H1 (cell line): ENCODE data around the gene TMA7. TPM values are rescaled to one million over a fixed set of nuclear protein-coding genes. Genes with fewer than 3 reads are reported as not detected.

Source experiments
- CTCF ChIA-PET: fragments of 300-600 bp; sonication (Branson Sonifier 250); formaldehyde crosslinking; loops from one replicate; lab custom pipeline; 2021; ENCODE audit not compliant: partially characterized antibody; lab: Charles Lee
- POLR2A ChIA-PET: fragments of 300-600 bp; sonication (Branson Sonifier 250); formaldehyde crosslinking; loops from one replicate; lab custom pipeline; 2021; ENCODE audit warnings: inconsistent platforms; ENCODE audit not compliant: partially characterized antibody; lab: Charles Lee
- DNase-seq, 2 experiments: peaks; one replicate each; pipeline versions ENCODE4 v3.0.0 to v3.0.0-alpha.2; 2010 to 2022; ENCODE audit warnings: low spot score in 2 of 2, low read depth in 1 of 2, mixed read lengths in 1 of 2
- FAIRE-seq: peaks from 2 replicates; lab custom pipeline; 2011; peaks lifted over from hg19 to GRCh38; lab: Jason Lieb, UNC
- H2AFZ ChIP-seq: 2 replicates; pipeline ENCODE4 v1.8.1; 2012; ENCODE audit warnings: low read length, inconsistent platforms
- H2AK5ac ChIP-seq: 2 replicates; pipeline ENCODE4 v1.6.1; 2013; ENCODE audit warnings: low read depth, low read length
- H2BK120ac ChIP-seq: replicated peaks from 2 replicates; pipeline ENCODE3; 2013; ENCODE audit warnings: low read depth, low read length, inconsistent platforms
- H2BK12ac ChIP-seq: 2 replicates; pipeline ENCODE4 v1.6.1; 2013; ENCODE audit warnings: low read depth, low read length
- H2BK15ac ChIP-seq: 2 replicates; pipeline ENCODE4 v1.6.1; 2013; ENCODE audit warnings: low read length
- H2BK20ac ChIP-seq: 2 replicates; pipeline ENCODE4 v1.6.1; 2013; ENCODE audit warnings: low read length
- H2BK5ac ChIP-seq: 2 replicates; pipeline ENCODE4 v1.6.1; 2013; ENCODE audit warnings: low read depth, low read length
- H3K14ac ChIP-seq: 2 replicates; pipeline ENCODE4 v1.6.1; 2013; ENCODE audit warnings: inconsistent platforms; ENCODE audit not compliant: insufficient read length
- H3K18ac ChIP-seq: 2 replicates; pipeline ENCODE4 v1.6.1; 2013; ENCODE audit warnings: low read length; ENCODE audit errors: extremely low read depth
- H3K23ac ChIP-seq: 2 replicates; pipeline ENCODE4 v1.6.1; 2013; ENCODE audit warnings: inconsistent platforms; ENCODE audit not compliant: insufficient read length
- H3K23me2 ChIP-seq: 2 replicates; pipeline ENCODE4 v1.6.1; 2013; ENCODE audit warnings: low read depth, low read length
- H3K27ac ChIP-seq: 2 replicates; pipeline ENCODE4 v1.6.1; 2011; ENCODE audit warnings: low read depth, low read length, inconsistent platforms
- H3K27me3 ChIP-seq, 4 experiments: replicated peaks in 1 of 4; 1 replicate in 1 of 4; 2 replicates in 3 of 4; pipeline versions ENCODE4 v1.6.1 to v1.8.1; 2011 to 2013; ENCODE audit warnings: low read length in 3 of 4, mild to moderate bottlenecking in 3 of 4, inconsistent platforms in 2 of 4, mixed read lengths in 2 of 4, moderate library complexity in 1 of 4; ENCODE audit not compliant: control insufficient read depth in 3 of 4, insufficient read depth in 3 of 4; ENCODE audit errors: extremely low read depth in 1 of 4
- H3K36me3 ChIP-seq, 4 experiments: 2 replicates each; pipeline versions ENCODE4 v1.6.1 to v1.8.1; 2011 to 2013; ENCODE audit warnings: mild to moderate bottlenecking in 4 of 4, low read length in 3 of 4, moderate library complexity in 2 of 4, control low read depth in 1 of 4, inconsistent platforms in 1 of 4; ENCODE audit not compliant: insufficient read depth in 4 of 4, control insufficient read depth in 2 of 4
- H3K4ac ChIP-seq: replicated peaks from 2 replicates; pipeline ENCODE3; 2013; ENCODE audit warnings: low read length, low read depth, mixed read lengths, inconsistent platforms; ENCODE audit not compliant: insufficient read length
- H3K4me1 ChIP-seq, 4 experiments: replicated peaks in 1 of 4; 1 replicate in 1 of 4; 2 replicates in 3 of 4; pipeline versions ENCODE4 v1.6.1 to v1.8.1; 2011 to 2013; ENCODE audit warnings: low read length in 3 of 4, inconsistent platforms in 2 of 4, mixed read lengths in 1 of 4; ENCODE audit not compliant: insufficient read depth in 4 of 4, control insufficient read depth in 3 of 4
- H3K4me2 ChIP-seq, 2 experiments: 2 replicates each; pipeline versions ENCODE4 v1.6.1 to v1.8.1; 2011 to 2013; ENCODE audit warnings: low read depth in 2 of 2, low read length in 2 of 2, control low read depth in 1 of 2, inconsistent platforms in 1 of 2, mild to moderate bottlenecking in 1 of 2; ENCODE audit not compliant: insufficient read depth in 1 of 2
- H3K4me3 ChIP-seq, 4 experiments: fragments of 200-600, 300-600 bp in 1 of 4; sonication (generic), shearing (Covaris generic), sonication (Bioruptor Twin) in 1 of 4; 2 replicates each; pipeline versions ENCODE4 v1.5.1 to v1.8.1; 2011 to 2016; ENCODE audit warnings: low read length in 4 of 4, low read depth in 3 of 4, control low read depth in 2 of 4, inconsistent platforms in 2 of 4, mild to moderate bottlenecking in 2 of 4, mixed read lengths in 1 of 4, moderate library complexity in 1 of 4; ENCODE audit not compliant: insufficient read depth in 2 of 4; ENCODE audit errors: extremely low read depth in 1 of 4
- H3K56ac ChIP-seq: replicated peaks from 2 replicates; pipeline ENCODE3; 2013; ENCODE audit warnings: low read depth, mild to moderate bottlenecking, mixed read lengths, low read length, inconsistent platforms; ENCODE audit not compliant: insufficient read length
- H3K79me1 ChIP-seq: 2 replicates; pipeline ENCODE4 v1.6.1; 2013; ENCODE audit warnings: low read depth, low read length, control low read depth
- H3K79me2 ChIP-seq, 2 experiments: 2 replicates each; pipeline versions ENCODE4 v1.6.1 to v1.8.1; 2012 to 2013; ENCODE audit warnings: low read length in 2 of 2, mild to moderate bottlenecking in 2 of 2, inconsistent platforms in 1 of 2; ENCODE audit not compliant: insufficient read depth in 2 of 2, control insufficient read depth in 1 of 2
- H3K9ac ChIP-seq, 4 experiments: replicated peaks in 1 of 4; 1 replicate in 1 of 4; 2 replicates in 3 of 4; pipeline versions ENCODE4 v1.6.1 to v1.8.1; 2011 to 2013; ENCODE audit warnings: low read depth in 3 of 4, low read length in 3 of 4, control low read depth in 2 of 4, mild to moderate bottlenecking in 2 of 4, moderate library complexity in 2 of 4, inconsistent platforms in 1 of 4; ENCODE audit errors: extremely low read depth in 1 of 4
- H3K9me3 ChIP-seq, 2 experiments: 2 replicates each; pipeline versions ENCODE4 v1.6.1 to v1.8.1; 2012 to 2013; ENCODE audit warnings: mild to moderate bottlenecking in 2 of 2, moderate library complexity in 2 of 2, control low read depth in 1 of 2, inconsistent platforms in 1 of 2, low read depth in 1 of 2, low read length in 1 of 2, mixed read lengths in 1 of 2; ENCODE audit not compliant: insufficient read depth in 2 of 2
- H4K20me1 ChIP-seq, 2 experiments: replicated peaks in 1 of 2; 2 replicates each; pipeline versions ENCODE3 to v1.8.1; 2011 to 2013; ENCODE audit warnings: inconsistent platforms in 2 of 2, low read length in 2 of 2, mild to moderate bottlenecking in 1 of 2; ENCODE audit not compliant: insufficient read depth in 2 of 2, control insufficient read depth in 1 of 2
- H4K5ac ChIP-seq: 2 replicates; pipeline ENCODE4 v1.6.1; 2013; ENCODE audit warnings: low read length, low read depth, mixed read lengths, inconsistent platforms; ENCODE audit not compliant: insufficient read length
- H4K8ac ChIP-seq: 2 replicates; pipeline ENCODE4 v1.8.0; 2013; ENCODE audit warnings: mild to moderate bottlenecking, moderate library complexity, low read length, inconsistent platforms; ENCODE audit not compliant: insufficient read depth; ENCODE audit errors: extremely low read depth
- H4K91ac ChIP-seq: replicated peaks from 2 replicates; pipeline ENCODE3; 2013; ENCODE audit warnings: low read length, mixed read lengths, inconsistent platforms; ENCODE audit not compliant: insufficient read length
- POLR2A ChIP-seq, 2 experiments: IDR thresholded peaks; 1 replicate in 1 of 2; 2 replicates in 1 of 2; pipeline ENCODE4 v1.6.1; 2011; ENCODE audit warnings: low read depth in 2 of 2, low read length in 2 of 2, mild to moderate bottlenecking in 2 of 2; ENCODE audit errors: control extremely low read depth in 1 of 2
- RAD21 ChIP-seq, 2 experiments: IDR thresholded peaks in 1 of 2; conservative IDR thresholded peaks in 1 of 2; 2 replicates each; pipeline ENCODE4 v1.6.1; 2011; ENCODE audit warnings: low read depth in 2 of 2, low read length in 2 of 2, improper control_type of control experiment in 1 of 2, inconsistent platforms in 1 of 2, mild to moderate bottlenecking in 1 of 2, moderate library complexity in 1 of 2
- SUZ12 ChIP-seq: fragments of 200-600 bp; sonication (generic); IDR thresholded peaks from 2 replicates; pipeline ENCODE4 v1.6.1; 2012; ENCODE audit warnings: mild to moderate bottlenecking, inconsistent platforms, low read length, moderate library complexity, mixed read lengths
- WGBS, 2 experiments: shearing (Covaris generic) in 1 of 2; methylation state at CpG; one replicate each; pipeline versions ENCODE4 v1.1.6 to v1.1.7; 2013 to 2015; ENCODE audit warnings: low lambda C conversion rate in 2 of 2, mixed read lengths in 2 of 2, inconsistent platforms in 1 of 2, low coverage in 1 of 2, missing lambda C conversion rate in 1 of 2; ENCODE audit not compliant: insufficient replicate concordance in 2 of 2, insufficient coverage in 1 of 2, insufficient read length in 1 of 2; ENCODE audit errors: extremely low coverage in 1 of 2, missing lambda C conversion rate in 1 of 2; 5-methylcytosine and 5-hydroxymethylcytosine counted together
- polyA plus RNA-seq, 7 experiments: library from polyadenylated mRNA; depleted of rRNA in 3 of 7; stranded (reverse) in 5 of 7; unstranded in 2 of 7; fragments of >200 nt in 5 of 7; fragments of 200-250 nt in 2 of 7; gene quantifications; 1 replicate in 5 of 7; 2 replicates in 1 of 7; 4 replicates in 1 of 7; pipeline versions ENCODE4 v1.2.1 to v1.2.3, GENCODE V29; 2011 to 2013; ENCODE audit warnings: missing spikeins in 2 of 7, mixed read lengths in 2 of 7
- total RNA-seq: library from RNA; stranded (reverse); fragmentation: NEBNext Ultra II Directional; extraction: Animal tissue kit (Norgen Biotek cat#: 25700); gene quantifications from 2 replicates; pipeline ENCODE4 v1.2.1, GENCODE V29; 2021
- TF ChIP-seq, protein P1 (sequence below), 3 experiments: IDR thresholded peaks; 1 replicate in 2 of 3; 2 replicates in 1 of 3; pipeline versions ENCODE4 v1.5.1 to v1.6.1; 2011; ENCODE audit warnings: low read length in 3 of 3, mild to moderate bottlenecking in 3 of 3, inconsistent platforms in 2 of 3, low read depth in 1 of 3, moderate library complexity in 1 of 3; ENCODE audit not compliant: insufficient read depth in 1 of 3; ENCODE audit errors: control extremely low read depth in 1 of 3

TMA7 gene
- total and polyA plus RNA-seq, 2 of the 8 experiments (the other 6 are each of a cell fraction or from before 2014, with no cell fraction given), result 138 to 305 TPM

DNA sequence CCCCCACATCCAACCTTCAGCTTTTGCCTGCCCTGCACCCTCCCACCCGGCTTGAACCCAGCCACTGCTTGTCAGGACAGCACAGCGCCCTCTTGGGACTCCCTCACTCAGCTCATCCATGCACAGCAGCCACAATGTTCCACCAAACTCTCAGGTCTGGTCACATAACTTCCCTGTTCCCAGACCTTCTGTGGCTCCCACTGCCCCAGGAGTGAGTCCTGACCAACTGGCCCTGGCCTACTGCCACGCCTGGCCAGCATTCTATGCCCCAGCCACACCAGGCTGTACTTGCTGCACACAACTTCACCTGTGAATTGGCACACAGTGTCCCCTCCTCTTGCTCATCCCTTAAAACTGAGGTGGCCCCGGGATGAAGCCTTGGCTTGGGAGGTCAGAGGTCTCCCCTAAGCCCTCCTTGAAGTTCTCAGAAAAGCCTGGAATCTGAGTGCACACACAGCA is 31.2 kb upstream of the TMA7 start:
- Histone ChIP-seq H4K8ac (peak overlapping the region; percentile 46; the same call in 1 of the 2 replicates), H3K79me1 (no peaks in the 10 kb centered on the region; the same call in 1 of the 2 replicates), H2BK12ac (no peak overlapping the region)
- TF ChIP-seq POLR2A (IDR thresholded peaks at IDR 0.05; ENCODE audit: control extremely low read depth in 1 of 2, low read depth in 2 of 2, low read length in 2 of 2), result no peak
- peak in 1 of 2 experiments; percentile 28; a peak in 1 of 4 replicates for TF ChIP-seq RAD21 (IDR thresholded peaks at IDR 0.05 in 1 of 2, conservative IDR thresholded peaks at IDR 0.05 in 1 of 2; ENCODE audit: low read depth in 2 of 2, low read length in 2 of 2)
- TF ChIP-seq, protein P1, sequence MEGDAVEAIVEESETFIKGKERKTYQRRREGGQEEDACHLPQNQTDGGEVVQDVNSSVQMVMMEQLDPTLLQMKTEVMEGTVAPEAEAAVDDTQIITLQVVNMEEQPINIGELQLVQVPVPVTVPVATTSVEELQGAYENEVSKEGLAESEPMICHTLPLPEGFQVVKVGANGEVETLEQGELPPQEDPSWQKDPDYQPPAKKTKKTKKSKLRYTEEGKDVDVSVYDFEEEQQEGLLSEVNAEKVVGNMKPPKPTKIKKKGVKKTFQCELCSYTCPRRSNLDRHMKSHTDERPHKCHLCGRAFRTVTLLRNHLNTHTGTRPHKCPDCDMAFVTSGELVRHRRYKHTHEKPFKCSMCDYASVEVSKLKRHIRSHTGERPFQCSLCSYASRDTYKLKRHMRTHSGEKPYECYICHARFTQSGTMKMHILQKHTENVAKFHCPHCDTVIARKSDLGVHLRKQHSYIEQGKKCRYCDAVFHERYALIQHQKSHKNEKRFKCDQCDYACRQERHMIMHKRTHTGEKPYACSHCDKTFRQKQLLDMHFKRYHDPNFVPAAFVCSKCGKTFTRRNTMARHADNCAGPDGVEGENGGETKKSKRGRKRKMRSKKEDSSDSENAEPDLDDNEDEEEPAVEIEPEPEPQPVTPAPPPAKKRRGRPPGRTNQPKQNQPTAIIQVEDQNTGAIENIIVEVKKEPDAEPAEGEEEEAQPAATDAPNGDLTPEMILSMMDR (IDR thresholded peaks at IDR 0.05; ENCODE audit: control extremely low read depth in 1 of 3, insufficient read depth in 1 of 3, low read depth in 1 of 3, low read length in 3 of 3), result peak in 2 of 3 experiments; percentile 30 to 50; a peak in 2 of 4 replicates
- TF ChIP-seq SUZ12, result no peak
- TF ChIP-seq, all 59 proteins: peak for 2
- ChIA-PET POLR2A (interaction anchor here (1.1 to 31.5 kb wide), 5 partner anchors 1 to 55 kb away, joined by 3 to 650 read pairs (median 3); partner anchors contain the start of gene PLXNB1), CTCF (interaction anchor here (0.6 to 7.7 kb wide), 18 partner anchors 8 to 218 kb away, joined by 3 to 130 read pairs (median 4); no protein-coding TSS in a partner anchor)
- Histone ChIP-seq H2BK20ac (no peak overlapping the region), H2AK5ac (no peak overlapping the region), H2AFZ (no peak overlapping the region), H2BK5ac (no peak overlapping the region), H2BK120ac (no peak overlapping the region), H3K18ac (no peak overlapping the region), H3K4me3 (no peak overlapping the region), H3K79me2 (no peaks in the 10 kb centered on the region), H3K9me3 (no peaks in the 10 kb centered on the region), H4K20me1 (peaks cover 6 to 40% of the 10 kb centered on the region in 2 experiments), H2BK15ac (no peak overlapping the region), H4K5ac (no peak overlapping the region), H3K4ac (no peak overlapping the region), H3K27ac (no peak overlapping the region), H3K14ac (no peak overlapping the region), H3K23ac (no peak overlapping the region), H3K4me2 (no peak overlapping the region), H3K23me2 (no peaks in the 10 kb centered on the region), H3K56ac (no peak overlapping the region), H3K36me3 (peaks cover 66 to 91% (median 88%) of the 10 kb centered on the region in 4 experiments), H4K91ac (no peak overlapping the region), H3K9ac (no peak overlapping the region), H3K4me1 (no peaks in the 10 kb centered on the region), H3K27me3 (no peaks in the 10 kb centered on the region)
- DNase-seq (no peak), FAIRE-seq (no peak)
- WGBS, 2 experiments, result 87% methylated on average over 4 of the region's 4 CpGs; no CpG with 5 or more reads in 1 of the 2 experiments
